ENCODE data around the gene FSHR. TPM values are rescaled to one million over a fixed set of nuclear protein-coding genes. Genes with fewer than 3 reads are reported as not detected.

Gene FSHR
- total RNA-seq, 1 donor from 2014 or later = 0.30 TPM

DNA sequence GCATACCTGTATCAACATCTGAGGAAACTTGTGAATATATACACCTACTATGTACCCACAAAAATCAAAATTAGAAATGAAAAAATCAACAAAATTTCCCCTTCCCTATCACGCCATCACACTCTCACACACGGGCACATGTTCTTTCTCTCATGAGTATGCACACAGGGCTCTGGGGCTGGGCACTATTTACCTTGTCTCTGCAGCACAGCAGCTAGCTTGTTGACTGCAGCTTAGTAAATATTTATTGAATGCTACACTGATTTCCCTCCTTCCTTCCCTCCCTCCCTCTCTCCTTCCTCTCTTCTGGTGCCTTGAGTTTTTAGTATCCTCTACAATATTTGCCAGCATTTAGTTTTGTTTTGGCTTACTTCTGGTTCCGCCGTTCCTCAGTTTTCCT lies 216.1 kb downstream of the FSHR start:
- Histone ChIP-seq H3K4me1 (ENCODE audit: insufficient read depth, low read length) (no peaks in the 10 kb centered on the region), H3K9me3 (ENCODE audit: insufficient read depth, low read depth, low read length) (no peaks in the 10 kb centered on the region), H3K9ac (ENCODE audit: low read length) (no peak overlapping the region), H3K4me2 (ENCODE audit: low read length) (no peak overlapping the region), H2AFZ (ENCODE audit: low read depth, low read length) (no peak overlapping the region), H3K79me2 (ENCODE audit: insufficient read depth, low read length) (no peaks in the 10 kb centered on the region), H3K4me3 (ENCODE audit: insufficient read depth, low read depth, low read length) (no peak overlapping the region), H4K20me1 (ENCODE audit: insufficient read depth, low read length) (no peaks in the 10 kb centered on the region), H3K27me3 (ENCODE audit: insufficient read depth, low read length) (no peaks in the 10 kb centered on the region), H3K36me3 (ENCODE audit: insufficient read depth, low read length) (no peaks in the 10 kb centered on the region), H3K27ac (ENCODE audit: low read depth, low read length) (no peak overlapping the region)
- TF ChIP-seq, protein P1, sequence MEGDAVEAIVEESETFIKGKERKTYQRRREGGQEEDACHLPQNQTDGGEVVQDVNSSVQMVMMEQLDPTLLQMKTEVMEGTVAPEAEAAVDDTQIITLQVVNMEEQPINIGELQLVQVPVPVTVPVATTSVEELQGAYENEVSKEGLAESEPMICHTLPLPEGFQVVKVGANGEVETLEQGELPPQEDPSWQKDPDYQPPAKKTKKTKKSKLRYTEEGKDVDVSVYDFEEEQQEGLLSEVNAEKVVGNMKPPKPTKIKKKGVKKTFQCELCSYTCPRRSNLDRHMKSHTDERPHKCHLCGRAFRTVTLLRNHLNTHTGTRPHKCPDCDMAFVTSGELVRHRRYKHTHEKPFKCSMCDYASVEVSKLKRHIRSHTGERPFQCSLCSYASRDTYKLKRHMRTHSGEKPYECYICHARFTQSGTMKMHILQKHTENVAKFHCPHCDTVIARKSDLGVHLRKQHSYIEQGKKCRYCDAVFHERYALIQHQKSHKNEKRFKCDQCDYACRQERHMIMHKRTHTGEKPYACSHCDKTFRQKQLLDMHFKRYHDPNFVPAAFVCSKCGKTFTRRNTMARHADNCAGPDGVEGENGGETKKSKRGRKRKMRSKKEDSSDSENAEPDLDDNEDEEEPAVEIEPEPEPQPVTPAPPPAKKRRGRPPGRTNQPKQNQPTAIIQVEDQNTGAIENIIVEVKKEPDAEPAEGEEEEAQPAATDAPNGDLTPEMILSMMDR (IDR thresholded peaks at IDR 0.05; ENCODE audit: insufficient read depth, low read depth, low read length) = no peak
- no peak for TF ChIP-seq EZH2 (IDR thresholded peaks at IDR 0.05; ENCODE audit: insufficient read depth, low read length)
- Mint-ChIP-seq H3K27ac (ENCODE audit: unreplicated experiment) (no peak overlapping the region), H3K4me3 (ENCODE audit: unreplicated experiment) (no peak overlapping the region), H3K36me3 (ENCODE audit: low read depth, unreplicated experiment) (no peaks in the 10 kb centered on the region), H3K27me3 (ENCODE audit: low read depth, unreplicated experiment) (peaks cover 2% of the 10 kb centered on the region), H3K4me1 (ENCODE audit: low read depth, unreplicated experiment) (peaks cover 11% of the 10 kb centered on the region), H3K9me3 (ENCODE audit: unreplicated experiment) (peaks cover 2% of the 10 kb centered on the region)
- no peak for DNase-seq (ENCODE audit: low read depth)
- no peak for FAIRE-seq

DNA sequence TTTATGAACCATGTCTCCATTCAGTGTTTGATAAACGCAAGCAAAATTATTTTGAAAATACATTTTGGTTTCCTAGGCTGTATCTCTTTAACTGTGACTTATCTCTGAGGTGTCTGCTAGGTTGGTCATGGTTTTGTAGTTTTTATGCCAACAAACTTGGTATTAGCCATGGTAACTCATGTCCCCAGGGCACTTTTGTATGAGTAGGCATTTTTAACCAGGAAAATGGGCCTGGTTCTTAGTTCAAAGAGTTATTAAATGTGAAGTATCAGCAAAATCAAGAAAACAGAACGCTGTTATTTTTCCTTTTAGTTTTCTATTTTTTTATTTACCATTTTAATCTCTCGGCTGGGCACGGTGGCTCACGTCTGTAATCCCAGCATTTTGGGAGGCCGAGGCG lies 219.5 kb downstream of the FSHR start:
- no peak overlapping the region for H3K27ac Mint-ChIP-seq (ENCODE audit: unreplicated experiment)
- no peak for DNase-seq (ENCODE audit: low read depth)
- TF ChIP-seq, protein P1 (IDR thresholded peaks at IDR 0.05; ENCODE audit: insufficient read depth, low read depth, low read length) = no peak

DNA sequence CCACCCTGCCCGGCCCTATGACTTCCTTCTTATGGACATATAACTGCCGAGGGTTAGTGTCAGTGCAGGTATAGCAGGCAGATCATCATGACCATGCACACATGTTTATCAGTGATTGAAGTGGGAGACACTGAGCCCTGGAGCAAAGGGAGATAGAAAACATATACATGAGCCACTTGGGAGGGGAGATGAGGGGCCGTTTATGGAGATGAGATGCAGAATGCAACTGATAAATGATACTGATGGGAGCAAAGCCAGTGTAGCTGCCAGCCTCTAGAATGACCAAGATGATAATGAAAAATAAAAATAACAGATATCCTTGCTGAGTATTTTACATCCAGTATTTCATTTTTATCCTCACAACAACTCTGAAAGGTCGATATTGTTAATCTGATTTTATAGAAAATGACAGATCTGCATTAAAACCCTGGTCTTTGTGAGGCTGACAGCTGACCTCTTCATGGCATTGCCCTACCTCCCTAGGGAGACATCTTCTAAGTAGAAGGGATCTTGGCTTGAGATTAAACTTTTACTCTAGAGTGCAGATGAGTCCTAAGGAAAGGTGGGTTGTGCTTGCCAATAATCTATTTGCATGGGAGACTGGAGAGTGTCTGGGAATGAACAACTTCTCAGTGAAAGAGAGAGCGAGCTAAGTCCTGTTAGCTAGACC lies 220.4 kb downstream of the FSHR start:
- H3K4me3 ChIP-seq (ENCODE audit: insufficient read depth, low read depth, low read length) = no peak overlapping the region
- Mint-ChIP-seq H3K27ac (ENCODE audit: unreplicated experiment) (no peak overlapping the region), H3K4me3 (ENCODE audit: unreplicated experiment) (no peak overlapping the region), H3K27me3 (ENCODE audit: low read depth, unreplicated experiment) (peaks cover 2% of the 10 kb centered on the region), H3K9me3 (ENCODE audit: unreplicated experiment) (peaks cover 2% of the 10 kb centered on the region), H3K36me3 (ENCODE audit: low read depth, unreplicated experiment) (no peaks in the 10 kb centered on the region), H3K4me1 (ENCODE audit: low read depth, unreplicated experiment) (no peaks in the 10 kb centered on the region)
- H4K20me1 ChIP-seq (ENCODE audit: insufficient read depth, low read length) = no peaks in the 10 kb centered on the region
- no peak for TF ChIP-seq EZH2 (IDR thresholded peaks at IDR 0.05; ENCODE audit: insufficient read depth, low read length)
- TF ChIP-seq, protein P1 (IDR thresholded peaks at IDR 0.05; ENCODE audit: insufficient read depth, low read depth, low read length) = no peak
- H3K36me3 ChIP-seq (ENCODE audit: insufficient read depth, low read length) = no peaks in the 10 kb centered on the region
- no peaks in the 10 kb centered on the region for H3K4me1 ChIP-seq (ENCODE audit: insufficient read depth, low read length)
- DNase-seq (ENCODE audit: low read depth) (no peak), FAIRE-seq (no peak)
- H3K9me3 ChIP-seq (ENCODE audit: insufficient read depth, low read depth, low read length) = no peaks in the 10 kb centered on the region
- H3K27me3 ChIP-seq (ENCODE audit: insufficient read depth, low read length) = no peaks in the 10 kb centered on the region
- H3K79me2 ChIP-seq (ENCODE audit: insufficient read depth, low read length) = no peaks in the 10 kb centered on the region
- H3K9ac ChIP-seq (ENCODE audit: low read length) = no peak overlapping the region
- no peak overlapping the region for H3K4me2 ChIP-seq (ENCODE audit: low read length)
- H2AFZ ChIP-seq (ENCODE audit: low read depth, low read length) = no peak overlapping the region
- no peak overlapping the region for H3K27ac ChIP-seq (ENCODE audit: low read depth, low read length)

More for the DNA sequence above, 219.5 kb downstream of the FSHR start:
- no peaks in the 10 kb centered on the region for H3K36me3 ChIP-seq (ENCODE audit: insufficient read depth, low read length)
- H3K9ac ChIP-seq (ENCODE audit: low read length) = no peak overlapping the region
- H2AFZ ChIP-seq (ENCODE audit: low read depth, low read length) = no peak overlapping the region
- Mint-ChIP-seq H3K4me3 (ENCODE audit: unreplicated experiment) (no peak overlapping the region), H3K36me3 (ENCODE audit: low read depth, unreplicated experiment) (no peaks in the 10 kb centered on the region), H3K4me1 (ENCODE audit: low read depth, unreplicated experiment) (no peaks in the 10 kb centered on the region), H3K9me3 (ENCODE audit: unreplicated experiment) (peaks cover 2% of the 10 kb centered on the region), H3K27me3 (ENCODE audit: low read depth, unreplicated experiment) (peaks cover 2% of the 10 kb centered on the region)
- H3K4me2 ChIP-seq (ENCODE audit: low read length) = no peak overlapping the region
- H3K9me3 ChIP-seq (ENCODE audit: insufficient read depth, low read depth, low read length) = no peaks in the 10 kb centered on the region
- no peaks in the 10 kb centered on the region for H4K20me1 ChIP-seq (ENCODE audit: insufficient read depth, low read length)
- no peaks in the 10 kb centered on the region for H3K4me1 ChIP-seq (ENCODE audit: insufficient read depth, low read length)
- H3K27me3 ChIP-seq (ENCODE audit: insufficient read depth, low read length) = no peaks in the 10 kb centered on the region
- FAIRE-seq = no peak
- H3K27ac ChIP-seq (ENCODE audit: low read depth, low read length) = no peak overlapping the region
- H3K79me2 ChIP-seq (ENCODE audit: insufficient read depth, low read length) = no peaks in the 10 kb centered on the region
- no peak overlapping the region for H3K4me3 ChIP-seq (ENCODE audit: insufficient read depth, low read depth, low read length)
